Common myeloid progenitor, CD34-positive (primary cell): Measurements from ENCODE around the gene FAM78B.

Experiments used
- CTCF ChIA-PET: fragments of 350-600 bp; sonication (Branson Sonifier 250); formaldehyde crosslinking; loops from one replicate; lab custom pipeline; 2021; ENCODE audit warnings: antibody characterized with exemption; lab: Charles Lee
- POLR2A ChIA-PET: fragments of 350-600 bp; sonication (Branson Sonifier 250); formaldehyde crosslinking; loops from one replicate; lab custom pipeline; 2021; ENCODE audit warnings: antibody characterized with exemption; lab: Charles Lee
- DNase-seq, 3 donors: peaks; one replicate each; pipeline versions ENCODE4 v3.0.0 to v3.0.0-alpha.2; 2013
- H3K27ac ChIP-seq, 2 experiments: 1 replicate in 1 of 2; 2 replicates in 1 of 2; pipeline ENCODE4 v1.7.0; 2013; ENCODE audit warnings: inconsistent platforms in 2 of 2, low read length in 2 of 2, mild to moderate bottlenecking in 2 of 2, low read depth in 1 of 2, moderate library complexity in 1 of 2; ENCODE audit not compliant: severe bottlenecking in 2 of 2, insufficient read depth in 1 of 2, poor library complexity in 1 of 2
- H3K27me3 ChIP-seq, 5 experiments: replicated peaks in 2 of 5; 1 replicate in 3 of 5; 2 replicates in 2 of 5; pipeline versions ENCODE4 v1.6.1 to v1.7.0; 2013; ENCODE audit warnings: low read length in 4 of 5, mild to moderate bottlenecking in 2 of 5, moderate library complexity in 2 of 5, inconsistent platforms in 1 of 5; ENCODE audit not compliant: insufficient read depth in 5 of 5, control insufficient read depth in 4 of 5
- H3K36me3 ChIP-seq, 4 experiments: 1 replicate in 2 of 4; 2 replicates in 2 of 4; pipeline versions ENCODE4 v1.6.1 to v1.7.0; 2013; ENCODE audit warnings: low read length in 3 of 4, control low read depth in 1 of 4, mild to moderate bottlenecking in 1 of 4; ENCODE audit not compliant: control insufficient read depth in 4 of 4, insufficient read depth in 4 of 4
- H3K4me1 ChIP-seq, 4 experiments: 1 replicate in 3 of 4; 2 replicates in 1 of 4; pipeline versions ENCODE4 v1.6.1 to v1.7.1; 2013; ENCODE audit warnings: low read length in 3 of 4, mild to moderate bottlenecking in 3 of 4, control low read depth in 1 of 4, inconsistent platforms in 1 of 4, moderate library complexity in 1 of 4; ENCODE audit not compliant: control insufficient read depth in 4 of 4, insufficient read depth in 4 of 4; ENCODE audit errors: control extremely low read depth in 1 of 4
- H3K4me3 ChIP-seq, 7 experiments: 1 replicate in 4 of 7; 2 replicates in 3 of 7; pipeline versions ENCODE4 v1.5.1 to v1.7.0; 2013; ENCODE audit warnings: mild to moderate bottlenecking in 7 of 7, low read length in 6 of 7, moderate library complexity in 6 of 7, inconsistent platforms in 2 of 7, low read depth in 2 of 7, control low read depth in 1 of 7; ENCODE audit not compliant: insufficient read depth in 4 of 7, control insufficient read depth in 1 of 7; ENCODE audit errors: extremely low read depth in 1 of 7
- H3K9me3 ChIP-seq, 5 experiments: 1 replicate in 4 of 5; 2 replicates in 1 of 5; pipeline versions ENCODE4 v1.6.1 to v1.7.1; 2013; ENCODE audit warnings: low read length in 4 of 5, mild to moderate bottlenecking in 2 of 5, inconsistent platforms in 1 of 5, low read depth in 1 of 5, moderate library complexity in 1 of 5; ENCODE audit not compliant: control insufficient read depth in 4 of 5, insufficient read depth in 2 of 5; ENCODE audit errors: control extremely low read depth in 1 of 5
- WGBS: methylation state at CpG from one replicate; pipeline ENCODE4 v1.1.5; 2013; ENCODE audit not compliant: insufficient coverage; 5-methylcytosine and 5-hydroxymethylcytosine counted together

FAM78B gene

DNA sequence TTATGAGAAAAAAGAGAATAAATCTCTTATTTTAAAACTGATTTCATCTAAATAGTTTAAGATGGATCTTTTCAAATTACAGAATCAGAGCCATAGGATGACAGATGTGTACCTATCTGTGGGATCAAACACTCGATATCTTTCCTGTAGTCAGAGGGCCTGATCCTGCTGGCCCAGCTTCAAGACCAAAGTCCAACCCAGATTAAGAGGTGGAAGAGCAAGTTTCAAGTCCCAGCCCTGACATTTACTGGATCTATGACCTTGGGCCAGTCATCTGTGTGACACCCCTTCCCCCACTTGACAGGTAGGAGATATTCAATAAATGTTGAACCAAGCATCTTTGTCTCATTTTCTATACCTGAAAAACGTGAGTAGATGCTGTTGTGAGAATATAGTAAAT lies 140.7 kb downstream of the FAM78B start:
- H3K27me3 ChIP-seq: peaks cover 0 to 2% (median 0%) of the 10 kb centered on the region in 5 experiments
- H3K27ac ChIP-seq: no peak overlapping the region
- H3K4me3 ChIP-seq: no peak overlapping the region
- 90% methylated on average over 2 of the region's 2 CpGs for WGBS
- peaks cover 0 to 2% (median 0%) of the 10 kb centered on the region in 5 experiments for H3K9me3 ChIP-seq
- CTCF ChIA-PET: no interaction called here
- DNase-seq: no peak
- H3K4me1 ChIP-seq: no peaks in the 10 kb centered on the region
- POLR2A ChIA-PET: no interaction called here
- H3K36me3 ChIP-seq: no peaks in the 10 kb centered on the region

- ChIA-PET CTCF (no interaction called here), POLR2A (no interaction called here)
- H3K36me3 ChIP-seq: no peaks in the 10 kb centered on the region
- DNase-seq: no peak
- WGBS: 54% methylated on average over 3 of the region's 3 CpGs
- no peaks in the 10 kb centered on the region for H3K9me3 ChIP-seq
- no peak overlapping the region for H3K27ac ChIP-seq
- H3K4me3 ChIP-seq: no peak overlapping the region
- H3K27me3 ChIP-seq: no peaks in the 10 kb centered on the region
- H3K4me1 ChIP-seq: no peaks in the 10 kb centered on the region
Observed at GRCh38 chr1:166020210-166020609, 146.6 kb downstream of the FAM78B start.
